BJ (cell line): ENCODE results near the gene TUBGCP6. TPM values are rescaled to one million over a fixed set of nuclear protein-coding genes. Genes with fewer than 3 reads are reported as not detected.

ENCODE experiments used
- CTCF ChIA-PET: fragments of 350-600 bp; formaldehyde crosslinking; extraction: SDS; loops from one replicate; lab custom pipeline; 2021; ENCODE audit warnings: antibody characterized with exemption, inconsistent platforms; lab: Yijun Ruan, JAX
- POLR2A ChIA-PET: fragments of 300-600 bp; sonication (Branson Sonifier 250); formaldehyde crosslinking; extraction: SDS; loops from one replicate; lab custom pipeline; 2021; ENCODE audit warnings: antibody characterized with exemption; lab: Charles Lee
- DNase-seq: peaks from one replicate; pipeline ENCODE4 v3.0.0-alpha.2; 2011; ENCODE audit warnings: low read depth
- H3K27me3 ChIP-seq: 2 replicates; pipeline ENCODE4 v1.6.0; 2011; ENCODE audit warnings: low read length; ENCODE audit not compliant: control insufficient read depth, insufficient read depth
- H3K36me3 ChIP-seq: 2 replicates; pipeline ENCODE4 v1.5.1; 2011; ENCODE audit warnings: low read length; ENCODE audit not compliant: control insufficient read depth, insufficient read depth
- H3K4me3 ChIP-seq: 2 replicates; pipeline ENCODE4 v1.5.1; 2011; ENCODE audit warnings: low read depth, mild to moderate bottlenecking, control low read depth, low read length
- polyA plus RNA-seq: library from polyadenylated mRNA; depleted of rRNA; stranded (reverse); fragments of >200 nt; gene quantifications from 2 replicates; pipeline ENCODE4 v1.2.3, GENCODE V29; 2011
- TF ChIP-seq, protein P1 (sequence below): IDR thresholded peaks from 2 replicates; pipeline ENCODE4 v1.5.1; 2011; ENCODE audit warnings: low read depth, mild to moderate bottlenecking, control low read depth, inconsistent platforms, low read length, moderate library complexity; ENCODE audit not compliant: insufficient read depth

The TUBGCP6 gene
- polyA plus RNA-seq, 1 experiment: 17.5 TPM

DNA sequence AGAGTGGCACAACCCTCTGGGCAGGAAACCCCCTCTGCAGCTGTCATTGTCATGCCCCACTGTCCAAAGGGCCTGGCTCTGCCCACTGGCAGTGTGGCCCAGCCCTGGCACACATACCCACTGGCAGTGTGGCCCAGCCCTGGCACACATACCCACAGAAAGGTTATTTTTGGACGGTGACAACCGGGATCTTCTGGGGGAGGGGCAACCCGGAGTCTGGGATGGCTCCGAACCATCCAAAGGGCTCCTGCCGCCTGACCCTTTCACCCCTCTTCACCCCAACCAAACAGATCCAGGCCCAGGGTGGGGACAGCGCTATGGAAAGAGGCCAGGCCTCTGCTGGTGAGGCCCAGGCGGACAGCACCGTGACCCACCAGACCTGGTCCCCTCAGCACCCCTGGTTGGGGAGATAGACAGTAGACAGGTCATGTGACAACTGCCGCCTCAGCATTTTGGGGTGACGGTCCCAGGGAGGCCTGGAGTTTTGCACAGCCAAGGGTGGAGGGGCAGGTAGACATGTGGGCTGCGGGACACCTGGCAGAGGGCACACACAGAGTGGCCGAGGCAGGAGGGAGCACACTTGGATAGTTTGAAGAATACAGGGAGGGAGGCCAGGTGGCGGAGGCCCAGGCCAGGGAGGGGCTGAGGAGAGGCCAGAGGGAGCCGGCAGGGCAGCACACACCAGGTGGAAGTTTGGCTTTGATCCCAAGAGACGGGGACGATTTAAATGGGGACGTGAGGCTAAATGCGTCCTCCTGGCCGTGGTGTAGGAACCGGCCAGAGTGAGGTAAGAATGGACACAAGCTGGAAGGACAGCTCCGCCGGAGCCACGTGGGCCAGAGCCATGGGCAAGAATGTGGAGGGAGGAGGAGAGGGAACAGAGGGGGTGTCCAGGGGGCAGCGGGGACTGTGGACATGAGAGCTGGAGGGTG is 13.8 kb upstream of the TUBGCP6 start:
- peaks cover 24% of the 10 kb centered on the region for H3K36me3 ChIP-seq
- TF ChIP-seq, protein P1, sequence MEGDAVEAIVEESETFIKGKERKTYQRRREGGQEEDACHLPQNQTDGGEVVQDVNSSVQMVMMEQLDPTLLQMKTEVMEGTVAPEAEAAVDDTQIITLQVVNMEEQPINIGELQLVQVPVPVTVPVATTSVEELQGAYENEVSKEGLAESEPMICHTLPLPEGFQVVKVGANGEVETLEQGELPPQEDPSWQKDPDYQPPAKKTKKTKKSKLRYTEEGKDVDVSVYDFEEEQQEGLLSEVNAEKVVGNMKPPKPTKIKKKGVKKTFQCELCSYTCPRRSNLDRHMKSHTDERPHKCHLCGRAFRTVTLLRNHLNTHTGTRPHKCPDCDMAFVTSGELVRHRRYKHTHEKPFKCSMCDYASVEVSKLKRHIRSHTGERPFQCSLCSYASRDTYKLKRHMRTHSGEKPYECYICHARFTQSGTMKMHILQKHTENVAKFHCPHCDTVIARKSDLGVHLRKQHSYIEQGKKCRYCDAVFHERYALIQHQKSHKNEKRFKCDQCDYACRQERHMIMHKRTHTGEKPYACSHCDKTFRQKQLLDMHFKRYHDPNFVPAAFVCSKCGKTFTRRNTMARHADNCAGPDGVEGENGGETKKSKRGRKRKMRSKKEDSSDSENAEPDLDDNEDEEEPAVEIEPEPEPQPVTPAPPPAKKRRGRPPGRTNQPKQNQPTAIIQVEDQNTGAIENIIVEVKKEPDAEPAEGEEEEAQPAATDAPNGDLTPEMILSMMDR: no peak
- CTCF ChIA-PET: interaction anchor here (0.7 to 2.7 kb wide), 2 partner anchors 17 to 83 kb away, joined by 3 to 9 read pairs; no protein-coding TSS in a partner anchor
- DNase-seq: no peak
- no peak overlapping the region for H3K4me3 ChIP-seq
- no peaks in the 10 kb centered on the region for H3K27me3 ChIP-seq
- POLR2A ChIA-PET: no interaction called here

DNA sequence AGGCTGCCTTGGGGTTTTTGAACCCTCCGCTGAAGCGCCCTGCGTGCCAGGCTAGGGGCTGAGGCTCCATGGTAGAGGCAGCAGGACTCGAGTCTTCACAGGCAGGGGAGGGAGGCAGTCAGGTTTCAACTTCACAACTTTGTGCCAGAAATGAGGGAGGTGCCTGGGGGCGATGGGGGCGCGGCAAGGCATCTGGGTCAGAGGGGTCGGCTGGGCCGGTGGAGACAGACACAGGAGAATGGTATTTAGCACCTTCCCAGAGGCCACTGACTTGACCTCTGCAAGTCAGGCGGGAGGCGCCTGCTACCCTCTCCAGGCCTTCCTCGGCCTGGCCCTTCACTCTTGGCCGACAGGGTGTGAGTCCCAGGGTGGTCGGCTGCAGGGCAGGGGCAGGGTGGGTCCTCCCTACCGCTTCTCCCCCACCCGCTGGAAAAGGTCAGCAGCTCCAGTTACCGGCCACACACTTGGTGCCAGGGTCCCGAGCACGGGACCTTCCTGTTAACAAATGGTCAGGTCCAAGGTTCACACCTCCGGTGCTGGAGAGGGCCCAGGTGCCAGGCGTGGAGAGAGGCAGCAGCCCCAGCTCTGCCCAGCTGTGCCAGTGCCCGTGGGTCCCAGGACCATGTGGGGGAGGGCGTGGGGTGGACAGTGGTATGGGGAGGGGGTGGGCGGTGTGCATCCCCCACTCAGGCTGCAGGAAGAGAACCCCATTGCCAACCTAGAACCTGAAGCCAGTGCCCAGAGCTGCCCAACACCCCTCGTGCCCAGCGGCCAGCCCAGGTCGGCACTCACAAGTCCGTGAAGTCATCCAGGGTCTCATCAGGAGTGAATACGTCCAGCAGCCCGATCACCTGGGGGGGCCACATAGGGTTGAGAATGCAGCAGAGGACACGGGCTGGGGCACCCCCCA is 12.9 kb upstream of the TUBGCP6 start:
- DNase-seq: no peak
- Histone ChIP-seq H3K4me3 (no peak overlapping the region), H3K36me3 (peaks cover 24% of the 10 kb centered on the region), H3K27me3 (no peaks in the 10 kb centered on the region)
- TF ChIP-seq, protein P1: no peak
- POLR2A ChIA-PET: no interaction called here
- CTCF ChIA-PET: no interaction called here

DNA sequence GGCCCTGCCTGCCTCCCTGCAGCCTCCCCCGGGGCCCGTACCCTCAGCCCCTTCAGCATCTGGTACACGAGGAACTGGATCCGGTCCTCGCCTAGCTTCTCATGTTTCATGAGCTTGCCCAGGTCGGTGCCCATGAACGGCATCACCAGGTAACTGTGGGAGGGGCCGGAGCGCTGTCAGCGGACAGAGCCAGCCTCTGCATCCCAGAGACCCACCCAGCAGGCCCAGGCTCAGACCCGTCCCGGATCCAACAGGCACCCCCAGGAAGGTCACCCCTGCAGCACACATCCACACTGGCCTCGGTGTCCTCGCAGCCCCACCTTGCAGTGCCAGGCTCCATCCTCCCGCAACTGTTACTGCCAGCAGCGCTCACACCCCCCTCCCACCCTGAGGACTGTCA is 12.2 kb upstream of the TUBGCP6 start:
- Histone ChIP-seq H3K27me3 (no peaks in the 10 kb centered on the region), H3K4me3 (no peak overlapping the region), H3K36me3 (peaks cover 24% of the 10 kb centered on the region)
- DNase-seq: no peak
- CTCF ChIA-PET: no interaction called here
- TF ChIP-seq, protein P1: no peak
- POLR2A ChIA-PET: no interaction called here

DNA sequence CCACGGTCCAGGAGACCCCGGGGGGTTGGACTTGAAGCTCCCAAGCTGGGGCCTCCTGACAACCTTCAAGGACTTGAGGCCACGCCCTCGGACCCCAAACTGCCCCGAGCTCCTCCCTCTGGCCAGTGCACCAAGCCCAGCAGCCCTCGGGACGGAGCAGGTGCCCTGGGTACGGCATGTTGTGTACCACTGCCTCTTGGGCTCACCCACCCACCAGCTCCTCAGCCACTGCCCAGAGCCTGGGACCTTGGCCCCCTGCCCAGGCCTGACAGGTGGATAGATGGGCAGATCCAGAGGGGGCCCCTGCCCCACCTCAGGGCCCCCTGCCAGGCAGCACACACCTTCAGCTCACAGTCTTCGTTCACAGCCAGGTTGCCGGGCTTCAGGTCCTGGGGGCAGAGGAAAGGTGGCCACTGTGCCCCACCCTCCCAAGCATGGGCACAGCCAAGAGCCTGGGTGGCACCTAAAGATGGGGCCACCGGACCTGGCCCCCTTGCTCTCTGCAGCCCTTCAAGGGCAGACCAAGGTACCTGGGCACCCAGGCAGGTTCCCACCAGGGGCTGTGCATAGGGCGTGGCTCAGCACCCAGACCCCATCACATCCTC is 11.5 kb upstream of the TUBGCP6 start:
- CTCF ChIA-PET: interaction anchor here (0.6 to 1.1 kb wide), 3 partner anchors 12 to 109 kb away, joined by 3 to 4 read pairs (median 4); partner anchors contain the start of gene DENND6B
- POLR2A ChIA-PET: no interaction called here
- TF ChIP-seq, protein P1: no peak
- DNase-seq: no peak
- Histone ChIP-seq H3K27me3 (no peaks in the 10 kb centered on the region), H3K36me3 (peaks cover 24% of the 10 kb centered on the region), H3K4me3 (no peak overlapping the region)
